GM12892 (cell line): Measurements from ENCODE around the gene TTC13.

Experiments
- POLR2A ChIP-seq: IDR thresholded peaks from 2 replicates; pipeline ENCODE4 v1.6.1; 2011; ENCODE audit warnings: low read depth, low read length, control low read depth
- POLR2AphosphoS5 ChIP-seq: IDR thresholded peaks from 2 replicates; pipeline ENCODE4 v1.6.1; 2011; ENCODE audit warnings: low read depth, low read length, control low read depth
- TAF1 ChIP-seq: IDR thresholded peaks from 2 replicates; pipeline ENCODE4 v1.6.1; 2011; ENCODE audit warnings: low read depth, mild to moderate bottlenecking, control low read depth, low read length, borderline replicate concordance

GRCh38 chr1:230863449-230863848 is 115.2 kb downstream of the TTC13 start:
- TF ChIP-seq TAF1, result no peak
- TF ChIP-seq POLR2AphosphoS5, result no peak
- no peak for TF ChIP-seq POLR2A
